H1 (cell line): Measurements from ENCODE around the gene MLPH. TPM values are rescaled to one million over a fixed set of nuclear protein-coding genes. Genes with fewer than 3 reads are reported as not detected.

ENCODE experiments used
- CTCF ChIA-PET: fragments of 300-600 bp; sonication (Branson Sonifier 250); formaldehyde crosslinking; loops from one replicate; lab custom pipeline; 2021; ENCODE audit not compliant: partially characterized antibody; lab: Charles Lee
- POLR2A ChIA-PET: fragments of 300-600 bp; sonication (Branson Sonifier 250); formaldehyde crosslinking; loops from one replicate; lab custom pipeline; 2021; ENCODE audit warnings: inconsistent platforms; ENCODE audit not compliant: partially characterized antibody; lab: Charles Lee
- DNase-seq, 2 experiments: peaks; one replicate each; pipeline versions ENCODE4 v3.0.0 to v3.0.0-alpha.2; 2010 to 2022; ENCODE audit warnings: low spot score in 2 of 2, low read depth in 1 of 2, mixed read lengths in 1 of 2
- FAIRE-seq: peaks from 2 replicates; lab custom pipeline; 2011; peaks lifted over from hg19 to GRCh38; lab: Jason Lieb, UNC
- H2AFZ ChIP-seq: 2 replicates; pipeline ENCODE4 v1.8.1; 2012; ENCODE audit warnings: low read length, inconsistent platforms
- H2AK5ac ChIP-seq: 2 replicates; pipeline ENCODE4 v1.6.1; 2013; ENCODE audit warnings: low read depth, low read length
- H2BK120ac ChIP-seq: replicated peaks from 2 replicates; pipeline ENCODE3; 2013; ENCODE audit warnings: low read depth, low read length, inconsistent platforms
- H2BK12ac ChIP-seq: 2 replicates; pipeline ENCODE4 v1.6.1; 2013; ENCODE audit warnings: low read depth, low read length
- H2BK15ac ChIP-seq: 2 replicates; pipeline ENCODE4 v1.6.1; 2013; ENCODE audit warnings: low read length
- H2BK20ac ChIP-seq: 2 replicates; pipeline ENCODE4 v1.6.1; 2013; ENCODE audit warnings: low read length
- H2BK5ac ChIP-seq: 2 replicates; pipeline ENCODE4 v1.6.1; 2013; ENCODE audit warnings: low read depth, low read length
- H3K14ac ChIP-seq: 2 replicates; pipeline ENCODE4 v1.6.1; 2013; ENCODE audit warnings: inconsistent platforms; ENCODE audit not compliant: insufficient read length
- H3K18ac ChIP-seq: 2 replicates; pipeline ENCODE4 v1.6.1; 2013; ENCODE audit warnings: low read length; ENCODE audit errors: extremely low read depth
- H3K23ac ChIP-seq: 2 replicates; pipeline ENCODE4 v1.6.1; 2013; ENCODE audit warnings: inconsistent platforms; ENCODE audit not compliant: insufficient read length
- H3K23me2 ChIP-seq: 2 replicates; pipeline ENCODE4 v1.6.1; 2013; ENCODE audit warnings: low read depth, low read length
- H3K27ac ChIP-seq: 2 replicates; pipeline ENCODE4 v1.6.1; 2011; ENCODE audit warnings: low read depth, low read length, inconsistent platforms
- H3K27me3 ChIP-seq, 4 experiments: replicated peaks in 1 of 4; 1 replicate in 1 of 4; 2 replicates in 3 of 4; pipeline versions ENCODE4 v1.6.1 to v1.8.1; 2011 to 2013; ENCODE audit warnings: low read length in 3 of 4, mild to moderate bottlenecking in 3 of 4, inconsistent platforms in 2 of 4, mixed read lengths in 2 of 4, moderate library complexity in 1 of 4; ENCODE audit not compliant: control insufficient read depth in 3 of 4, insufficient read depth in 3 of 4; ENCODE audit errors: extremely low read depth in 1 of 4
- H3K36me3 ChIP-seq, 4 experiments: 2 replicates each; pipeline versions ENCODE4 v1.6.1 to v1.8.1; 2011 to 2013; ENCODE audit warnings: mild to moderate bottlenecking in 4 of 4, low read length in 3 of 4, moderate library complexity in 2 of 4, control low read depth in 1 of 4, inconsistent platforms in 1 of 4; ENCODE audit not compliant: insufficient read depth in 4 of 4, control insufficient read depth in 2 of 4
- H3K4ac ChIP-seq: replicated peaks from 2 replicates; pipeline ENCODE3; 2013; ENCODE audit warnings: low read length, low read depth, mixed read lengths, inconsistent platforms; ENCODE audit not compliant: insufficient read length
- H3K4me1 ChIP-seq, 4 experiments: replicated peaks in 1 of 4; 1 replicate in 1 of 4; 2 replicates in 3 of 4; pipeline versions ENCODE4 v1.6.1 to v1.8.1; 2011 to 2013; ENCODE audit warnings: low read length in 3 of 4, inconsistent platforms in 2 of 4, mixed read lengths in 1 of 4; ENCODE audit not compliant: insufficient read depth in 4 of 4, control insufficient read depth in 3 of 4
- H3K4me2 ChIP-seq, 2 experiments: 2 replicates each; pipeline versions ENCODE4 v1.6.1 to v1.8.1; 2011 to 2013; ENCODE audit warnings: low read depth in 2 of 2, low read length in 2 of 2, control low read depth in 1 of 2, inconsistent platforms in 1 of 2, mild to moderate bottlenecking in 1 of 2; ENCODE audit not compliant: insufficient read depth in 1 of 2
- H3K4me3 ChIP-seq, 4 experiments: fragments of 200-600, 300-600 bp in 1 of 4; sonication (generic), shearing (Covaris generic), sonication (Bioruptor Twin) in 1 of 4; 2 replicates each; pipeline versions ENCODE4 v1.5.1 to v1.8.1; 2011 to 2016; ENCODE audit warnings: low read length in 4 of 4, low read depth in 3 of 4, control low read depth in 2 of 4, inconsistent platforms in 2 of 4, mild to moderate bottlenecking in 2 of 4, mixed read lengths in 1 of 4, moderate library complexity in 1 of 4; ENCODE audit not compliant: insufficient read depth in 2 of 4; ENCODE audit errors: extremely low read depth in 1 of 4
- H3K56ac ChIP-seq: replicated peaks from 2 replicates; pipeline ENCODE3; 2013; ENCODE audit warnings: low read depth, mild to moderate bottlenecking, mixed read lengths, low read length, inconsistent platforms; ENCODE audit not compliant: insufficient read length
- H3K79me1 ChIP-seq: 2 replicates; pipeline ENCODE4 v1.6.1; 2013; ENCODE audit warnings: low read depth, low read length, control low read depth
- H3K79me2 ChIP-seq, 2 experiments: 2 replicates each; pipeline versions ENCODE4 v1.6.1 to v1.8.1; 2012 to 2013; ENCODE audit warnings: low read length in 2 of 2, mild to moderate bottlenecking in 2 of 2, inconsistent platforms in 1 of 2; ENCODE audit not compliant: insufficient read depth in 2 of 2, control insufficient read depth in 1 of 2
- H3K9ac ChIP-seq, 4 experiments: replicated peaks in 1 of 4; 1 replicate in 1 of 4; 2 replicates in 3 of 4; pipeline versions ENCODE4 v1.6.1 to v1.8.1; 2011 to 2013; ENCODE audit warnings: low read depth in 3 of 4, low read length in 3 of 4, control low read depth in 2 of 4, mild to moderate bottlenecking in 2 of 4, moderate library complexity in 2 of 4, inconsistent platforms in 1 of 4; ENCODE audit errors: extremely low read depth in 1 of 4
- H3K9me3 ChIP-seq, 2 experiments: 2 replicates each; pipeline versions ENCODE4 v1.6.1 to v1.8.1; 2012 to 2013; ENCODE audit warnings: mild to moderate bottlenecking in 2 of 2, moderate library complexity in 2 of 2, control low read depth in 1 of 2, inconsistent platforms in 1 of 2, low read depth in 1 of 2, low read length in 1 of 2, mixed read lengths in 1 of 2; ENCODE audit not compliant: insufficient read depth in 2 of 2
- H4K20me1 ChIP-seq, 2 experiments: replicated peaks in 1 of 2; 2 replicates each; pipeline versions ENCODE3 to v1.8.1; 2011 to 2013; ENCODE audit warnings: inconsistent platforms in 2 of 2, low read length in 2 of 2, mild to moderate bottlenecking in 1 of 2; ENCODE audit not compliant: insufficient read depth in 2 of 2, control insufficient read depth in 1 of 2
- H4K5ac ChIP-seq: 2 replicates; pipeline ENCODE4 v1.6.1; 2013; ENCODE audit warnings: low read length, low read depth, mixed read lengths, inconsistent platforms; ENCODE audit not compliant: insufficient read length
- H4K8ac ChIP-seq: 2 replicates; pipeline ENCODE4 v1.8.0; 2013; ENCODE audit warnings: mild to moderate bottlenecking, moderate library complexity, low read length, inconsistent platforms; ENCODE audit not compliant: insufficient read depth; ENCODE audit errors: extremely low read depth
- H4K91ac ChIP-seq: replicated peaks from 2 replicates; pipeline ENCODE3; 2013; ENCODE audit warnings: low read length, mixed read lengths, inconsistent platforms; ENCODE audit not compliant: insufficient read length
- BRCA1 ChIP-seq: IDR thresholded peaks from 2 replicates; pipeline ENCODE4 v1.6.1; 2012; ENCODE audit warnings: low read depth, low read length, improper control_type of control experiment
- CHD2 ChIP-seq: IDR thresholded peaks from 2 replicates; pipeline ENCODE4 v1.6.1; 2012; ENCODE audit warnings: low read length, improper control_type of control experiment
- CTCF ChIP-seq, 3 experiments: IDR thresholded peaks; 1 replicate in 2 of 3; 2 replicates in 1 of 3; pipeline versions ENCODE4 v1.5.1 to v1.6.1; 2011; ENCODE audit warnings: low read length in 3 of 3, mild to moderate bottlenecking in 3 of 3, inconsistent platforms in 2 of 3, low read depth in 1 of 3, moderate library complexity in 1 of 3; ENCODE audit not compliant: insufficient read depth in 1 of 3; ENCODE audit errors: control extremely low read depth in 1 of 3
- HDAC2 ChIP-seq, 2 experiments: fragments of 300-600 bp in 1 of 2; sonication (generic) in 1 of 2; IDR thresholded peaks; 2 replicates each; pipeline ENCODE4 v1.6.1; 2011 to 2012; ENCODE audit warnings: low read depth in 2 of 2, low read length in 2 of 2, mild to moderate bottlenecking in 2 of 2, moderate library complexity in 2 of 2, borderline replicate concordance in 1 of 2, inconsistent platforms in 1 of 2
- POU5F1 ChIP-seq: IDR thresholded peaks from 2 replicates; pipeline ENCODE4 v1.6.1; 2011; ENCODE audit warnings: low read depth, mild to moderate bottlenecking, low read length, moderate library complexity
- RAD21 ChIP-seq, 2 experiments: IDR thresholded peaks in 1 of 2; conservative IDR thresholded peaks in 1 of 2; 2 replicates each; pipeline ENCODE4 v1.6.1; 2011; ENCODE audit warnings: low read depth in 2 of 2, low read length in 2 of 2, improper control_type of control experiment in 1 of 2, inconsistent platforms in 1 of 2, mild to moderate bottlenecking in 1 of 2, moderate library complexity in 1 of 2
- RXRA ChIP-seq: IDR thresholded peaks from 2 replicates; pipeline ENCODE4 v1.6.1; 2011; ENCODE audit warnings: low read depth, mild to moderate bottlenecking, low read length, moderate library complexity; ENCODE audit not compliant: insufficient read depth
- SIN3A ChIP-seq, 2 experiments: IDR thresholded peaks in 1 of 2; conservative IDR thresholded peaks in 1 of 2; 2 replicates each; pipeline ENCODE4 v1.6.1; 2011 to 2012; ENCODE audit warnings: low read length in 2 of 2, improper control_type of control experiment in 1 of 2, low read depth in 1 of 2, mild to moderate bottlenecking in 1 of 2
- WGBS, 2 experiments: shearing (Covaris generic) in 1 of 2; methylation state at CpG; one replicate each; pipeline versions ENCODE4 v1.1.6 to v1.1.7; 2013 to 2015; ENCODE audit warnings: low lambda C conversion rate in 2 of 2, mixed read lengths in 2 of 2, inconsistent platforms in 1 of 2, low coverage in 1 of 2, missing lambda C conversion rate in 1 of 2; ENCODE audit not compliant: insufficient replicate concordance in 2 of 2, insufficient coverage in 1 of 2, insufficient read length in 1 of 2; ENCODE audit errors: extremely low coverage in 1 of 2, missing lambda C conversion rate in 1 of 2; 5-methylcytosine and 5-hydroxymethylcytosine counted together
- polyA plus RNA-seq, 7 experiments: library from polyadenylated mRNA; depleted of rRNA in 3 of 7; stranded (reverse) in 5 of 7; unstranded in 2 of 7; fragments of >200 nt in 5 of 7; fragments of 200-250 nt in 2 of 7; gene quantifications; 1 replicate in 5 of 7; 2 replicates in 1 of 7; 4 replicates in 1 of 7; pipeline versions ENCODE4 v1.2.1 to v1.2.3, GENCODE V29; 2011 to 2013; ENCODE audit warnings: missing spikeins in 2 of 7, mixed read lengths in 2 of 7
- total RNA-seq: library from RNA; stranded (reverse); fragmentation: NEBNext Ultra II Directional; extraction: Animal tissue kit (Norgen Biotek cat#: 25700); gene quantifications from 2 replicates; pipeline ENCODE4 v1.2.1, GENCODE V29; 2021

MLPH gene
- total and polyA plus RNA-seq, 2 of the 8 experiments (the other 6 are each of a cell fraction or from before 2014, with no cell fraction given) = 12.7 to 17.0 TPM

DNA sequence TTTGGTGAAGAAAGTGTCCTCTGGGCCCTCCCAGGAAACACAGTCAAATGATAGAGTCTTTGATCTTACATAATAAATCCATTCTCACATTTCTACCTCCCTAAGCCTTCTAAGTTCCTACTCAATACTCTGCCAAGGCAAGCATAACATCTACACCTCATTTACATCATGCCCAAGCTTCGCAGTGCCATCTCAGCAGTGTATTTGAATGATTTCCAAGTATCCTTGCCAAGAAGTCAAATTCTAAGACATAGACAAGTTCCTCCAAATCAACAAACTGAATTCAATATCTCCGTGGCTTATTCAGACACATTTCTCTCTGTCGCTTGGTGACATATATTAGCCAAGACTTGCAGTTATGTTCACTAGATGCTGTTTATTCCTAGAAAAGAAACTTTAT lies 8.1 kb upstream of the MLPH start:
- H2AK5ac ChIP-seq = no peak overlapping the region
- H3K4me2 ChIP-seq = no peak overlapping the region
- H4K5ac ChIP-seq = no peak overlapping the region
- H3K9me3 ChIP-seq = no peaks in the 10 kb centered on the region
- ChIA-PET CTCF (interaction anchor here (0.5 to 1.9 kb wide), 2 partner anchors 34 to 61 kb away, joined by 3 to 4 read pairs; no protein-coding TSS in a partner anchor), POLR2A (no interaction called here)
- no peak overlapping the region for H2BK12ac ChIP-seq
- DNase-seq (no peak), FAIRE-seq (no peak)
- no peak overlapping the region for H3K18ac ChIP-seq
- no peaks in the 10 kb centered on the region for H3K79me2 ChIP-seq
- H3K27me3 ChIP-seq = peaks cover 0 to 7% (median 7%) of the 10 kb centered on the region in 4 experiments; a peak in 3 of 7 replicates
- no peak overlapping the region for H3K9ac ChIP-seq
- no peak overlapping the region for H2BK5ac ChIP-seq
- H2BK15ac ChIP-seq = no peak overlapping the region; the same call in 1 of the 2 replicates
- H3K4me3 ChIP-seq = no peak overlapping the region
- H3K14ac ChIP-seq = no peak overlapping the region
- H2BK20ac ChIP-seq = no peak overlapping the region
- peaks cover 3% of the 10 kb centered on the region; the same call in 1 of the 2 replicates for H3K23me2 ChIP-seq
- no peak overlapping the region for H3K56ac ChIP-seq
- no peak overlapping the region for H2AFZ ChIP-seq
- H3K36me3 ChIP-seq = no peaks in the 10 kb centered on the region
- no peak overlapping the region for H4K8ac ChIP-seq
- no peak overlapping the region for H4K91ac ChIP-seq
- no peak overlapping the region for H3K27ac ChIP-seq
- no peaks in the 10 kb centered on the region for H3K79me1 ChIP-seq
- no peak overlapping the region for H3K4ac ChIP-seq
- no peaks in the 10 kb centered on the region for H4K20me1 ChIP-seq
- no peak overlapping the region for H3K23ac ChIP-seq
- no peak for TF ChIP-seq POU5F1
- no peak for TF ChIP-seq CTCF (IDR thresholded peaks at IDR 0.05; ENCODE audit: control extremely low read depth in 1 of 3, insufficient read depth in 1 of 3, low read depth in 1 of 3, low read length in 3 of 3)
- TF ChIP-seq CHD2 = no peak
- TF ChIP-seq RXRA = no peak
- TF ChIP-seq RAD21 (IDR thresholded peaks at IDR 0.05 in 1 of 2, conservative IDR thresholded peaks at IDR 0.05 in 1 of 2; ENCODE audit: low read depth in 2 of 2, low read length in 2 of 2) = no peak
- no peak for TF ChIP-seq BRCA1
- TF ChIP-seq HDAC2 (IDR thresholded peaks at IDR 0.05; ENCODE audit: borderline replicate concordance in 1 of 2, low read depth in 2 of 2, low read length in 2 of 2) = no peak
- no peak for TF ChIP-seq SIN3A (conservative IDR thresholded peaks at IDR 0.05 in 1 of 2, IDR thresholded peaks at IDR 0.05 in 1 of 2; ENCODE audit: low read depth in 1 of 2, low read length in 2 of 2)
- 82% methylated on average over 3 of the region's 3 CpGs; no CpG with 5 or more reads in 1 of the 2 experiments for WGBS, 2 experiments
- H3K4me1 ChIP-seq = peaks cover 0 to 13% (median 7%) of the 10 kb centered on the region in 4 experiments; a peak in 4 of 7 replicates
- H2BK120ac ChIP-seq = no peak overlapping the region
